Epidermal melanocyte (primary cell): ENCODE results near the gene TMIGD1.
"Not testable (repeated sequence)": the region's sequence is repeated elsewhere in the genome, so short reads cannot be mapped to it uniquely, and the experiment has no call there.

ENCODE experiments used
- DNase-seq: peaks from one replicate; pipeline ENCODE4 v3.0.0; 2011; ENCODE audit warnings: low spot score; ENCODE audit not compliant: insufficient read length

The TMIGD1 gene

GRCh38 chr17:30358055-30358760 is 24.4 kb upstream of the TMIGD1 start:
- DNase-seq, result no peak

GRCh38 chr17:30357476-30357875 is 23.6 kb upstream of the TMIGD1 start:
- no peak for DNase-seq

- no peak for DNase-seq
Measured at GRCh38 chr17:30354701-30355100, 20.8 kb upstream of the TMIGD1 start.

- DNase-seq, result no peak
Measured at GRCh38 chr17:30352240-30352814, 18.5 kb upstream of the TMIGD1 start.

- no peak for DNase-seq
Measured at GRCh38 chr17:30351735-30352134, 17.9 kb upstream of the TMIGD1 start.

- DNase-seq, result not testable (repeated sequence)
Measured at GRCh38 chr17:30351263-30351662, 17.4 kb upstream of the TMIGD1 start.

GRCh38 chr17:30349252-30349651 is 15.4 kb upstream of the TMIGD1 start:
- DNase-seq, result no peak

GRCh38 chr17:30347488-30347887 is 13.6 kb upstream of the TMIGD1 start:
- no peak for DNase-seq

- DNase-seq, result no peak
Measured at GRCh38 chr17:30346221-30346795, 12.5 kb upstream of the TMIGD1 start.

GRCh38 chr17:30345527-30346075 is 11.7 kb upstream of the TMIGD1 start:
- no peak for DNase-seq

- DNase-seq, result no peak
Measured at GRCh38 chr17:30345089-30345433, 11.2 kb upstream of the TMIGD1 start.

- peak; percentile 42 for DNase-seq
Measured at GRCh38 chr17:30344283-30345088, 10.6 kb upstream of the TMIGD1 start.

- DNase-seq, result no peak
Measured at GRCh38 chr17:30343796-30344195, 9.9 kb upstream of the TMIGD1 start.

- DNase-seq, result not testable (repeated sequence)
Measured at GRCh38 chr17:30343244-30343643, 9.4 kb upstream of the TMIGD1 start.

GRCh38 chr17:30341703-30342249 is 7.9 kb upstream of the TMIGD1 start:
- DNase-seq, result no peak

GRCh38 chr17:30340801-30341356 is 7.0 kb upstream of the TMIGD1 start:
- DNase-seq, result no peak

- DNase-seq, result no peak
Measured at GRCh38 chr17:30339086-30339485, 5.2 kb upstream of the TMIGD1 start.

GRCh38 chr17:30337393-30337999 is 3.6 kb upstream of the TMIGD1 start:
- no peak for DNase-seq

- no peak for DNase-seq
Measured at GRCh38 chr17:30336369-30337171, 2.7 kb upstream of the TMIGD1 start.

GRCh38 chr17:30334421-30334820 is 564 bp upstream of the TMIGD1 start:
- DNase-seq, result no peak
